HG02571 (cell line): ENCODE measurements around the gene ASB5.
A peak's percentile ranks its signal among the peaks of the same experiment; 100 is the strongest.
"Not testable (repeated sequence)": the region's sequence is repeated elsewhere in the genome, so short reads cannot be mapped to it uniquely, and the experiment has no call there.

Experiments used
- ATAC-seq: cut with Tn5 transposase; IDR thresholded peaks from one replicate; pipeline ENCODE4 v1.9.1; 2021; ENCODE audit warnings: mild to moderate bottlenecking, moderate library complexity; ENCODE audit not compliant: unreplicated experiment

ASB5 gene, protein sequence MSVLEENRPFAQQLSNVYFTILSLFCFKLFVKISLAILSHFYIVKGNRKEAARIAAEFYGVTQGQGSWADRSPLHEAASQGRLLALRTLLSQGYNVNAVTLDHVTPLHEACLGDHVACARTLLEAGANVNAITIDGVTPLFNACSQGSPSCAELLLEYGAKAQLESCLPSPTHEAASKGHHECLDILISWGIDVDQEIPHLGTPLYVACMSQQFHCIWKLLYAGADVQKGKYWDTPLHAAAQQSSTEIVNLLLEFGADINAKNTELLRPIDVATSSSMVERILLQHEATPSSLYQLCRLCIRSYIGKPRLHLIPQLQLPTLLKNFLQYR

DNA sequence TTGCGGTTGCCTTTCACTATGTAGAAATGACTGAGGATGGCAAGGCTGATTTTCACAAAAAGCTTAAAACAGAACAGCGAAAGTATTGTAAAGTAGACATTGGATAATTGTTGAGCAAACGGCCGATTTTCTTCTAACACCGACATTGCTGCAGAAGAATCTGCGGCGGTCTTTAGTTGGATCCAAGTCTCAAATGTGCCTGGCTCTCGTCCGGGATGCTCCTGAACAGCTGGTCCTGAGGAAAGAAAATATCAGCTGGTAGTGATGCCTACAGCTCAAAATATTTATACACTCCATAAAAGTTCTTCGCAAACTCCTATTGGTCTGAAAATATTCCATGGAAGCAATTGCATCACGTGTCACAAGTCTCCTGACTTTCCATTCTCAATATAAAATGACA is at the start of gene ASB5:
TSS of gene ASB5 (minus strand) at position 260 of the 400 bp plus-strand sequence. CDS start at position 146, 114 bp downstream.
- no peak for ATAC-seq

DNA sequence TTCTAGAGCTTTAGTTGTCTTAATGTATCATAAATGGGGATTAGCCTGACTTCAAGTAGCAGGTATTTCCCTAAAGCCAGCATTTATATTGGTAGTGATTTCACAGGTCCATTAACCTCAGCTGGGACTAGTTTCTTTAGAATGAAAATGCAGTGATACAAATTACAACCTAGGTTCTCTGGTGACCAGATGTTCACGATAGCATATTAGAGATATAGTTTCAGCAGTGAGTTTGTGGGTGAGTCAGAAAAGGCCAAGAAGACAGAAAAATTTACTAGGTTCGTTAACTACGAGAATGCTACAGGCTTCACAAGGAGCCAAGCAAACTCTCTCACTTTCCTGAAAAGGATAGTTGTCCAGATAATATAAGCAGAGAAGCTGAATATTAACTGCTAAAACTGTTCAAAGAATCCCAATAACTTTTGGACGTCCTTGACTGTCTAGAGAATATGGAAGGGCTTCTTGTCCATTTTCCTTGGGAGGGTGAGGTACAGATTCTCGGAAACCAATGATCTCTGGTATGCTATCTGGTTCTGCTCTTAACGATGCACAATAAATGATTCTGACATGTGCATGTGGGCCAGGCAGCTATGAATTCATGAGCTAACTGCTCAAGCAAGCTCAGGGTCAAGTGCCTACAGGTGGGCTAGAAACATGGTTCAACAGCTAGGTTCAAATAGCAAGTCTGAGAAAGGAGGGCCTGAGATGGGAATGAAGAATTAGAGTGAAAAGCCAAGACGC is 44.7 kb upstream of the ASB5 start:
- no peak for ATAC-seq

DNA sequence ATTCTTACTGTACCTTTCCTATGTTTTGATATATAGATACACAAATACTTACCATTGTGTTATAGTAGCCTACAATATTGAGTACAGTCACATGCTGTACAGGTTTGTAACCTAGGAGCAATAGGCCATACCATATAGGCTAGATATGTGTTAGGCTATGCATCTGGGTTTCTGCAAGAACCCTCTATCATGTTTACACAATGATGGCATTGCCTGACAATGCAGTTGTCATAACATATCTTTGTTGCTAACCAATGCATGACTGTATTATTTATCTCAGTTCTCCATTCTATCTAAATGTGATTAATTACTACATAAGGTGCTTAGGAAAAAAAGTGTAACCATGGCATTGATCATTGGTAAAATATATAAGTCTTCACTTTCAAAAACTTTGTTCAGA is 40.8 kb upstream of the ASB5 start:
- ATAC-seq: no peak

DNA sequence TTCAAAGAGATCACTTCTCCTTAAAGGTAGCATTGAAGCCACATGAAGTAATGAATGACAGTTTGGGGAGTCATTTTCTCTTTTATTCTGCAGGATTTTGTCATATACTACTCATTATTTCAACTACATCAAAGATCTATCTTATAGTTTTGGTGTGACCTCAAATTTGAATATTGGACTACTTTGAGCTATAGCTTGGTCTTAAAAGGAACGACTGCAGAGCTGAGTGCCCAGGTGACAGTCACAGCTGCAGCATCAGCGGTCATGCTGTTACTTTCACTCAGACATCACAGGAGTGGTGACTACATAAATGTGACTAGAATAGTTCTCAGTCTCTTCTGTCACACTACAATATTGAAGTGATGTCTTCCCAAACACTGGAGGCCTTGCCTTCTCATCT is 40.0 kb upstream of the ASB5 start:
- peak; percentile 100 for ATAC-seq

DNA sequence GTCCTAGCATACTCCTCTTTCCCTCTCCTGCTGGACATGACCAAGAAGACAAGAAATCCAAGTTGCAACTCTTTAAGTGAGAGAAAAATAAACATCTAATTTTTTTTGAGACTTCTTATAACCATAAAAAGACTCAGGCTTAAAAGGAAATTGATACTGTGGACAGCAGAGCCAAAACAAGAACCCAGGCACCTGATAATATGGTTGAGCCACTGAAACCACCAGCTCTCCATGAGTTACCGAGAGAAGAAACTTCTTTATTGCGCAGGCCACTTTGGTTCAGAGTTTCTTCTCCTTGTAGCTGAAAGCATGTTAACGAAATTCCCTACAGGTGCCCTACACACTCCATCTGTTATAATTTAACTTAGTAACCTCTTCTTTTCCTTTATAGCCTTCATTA is 39.4 kb upstream of the ASB5 start:
- ATAC-seq: peak; percentile 61

DNA sequence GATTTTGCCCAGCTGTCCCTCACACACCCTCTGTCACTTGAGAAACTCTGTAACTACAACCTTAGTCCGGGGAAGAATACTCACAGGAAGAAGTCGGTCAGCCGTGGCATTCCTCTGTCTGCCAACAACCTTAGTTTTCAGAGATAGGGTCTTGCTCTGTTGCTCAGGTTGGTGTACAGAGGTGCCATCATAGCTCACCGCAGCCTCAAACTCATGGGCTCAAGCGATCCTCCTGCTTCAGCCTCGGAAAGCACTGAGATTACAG is 38.6 kb upstream of the ASB5 start:
- ATAC-seq: no peak

DNA sequence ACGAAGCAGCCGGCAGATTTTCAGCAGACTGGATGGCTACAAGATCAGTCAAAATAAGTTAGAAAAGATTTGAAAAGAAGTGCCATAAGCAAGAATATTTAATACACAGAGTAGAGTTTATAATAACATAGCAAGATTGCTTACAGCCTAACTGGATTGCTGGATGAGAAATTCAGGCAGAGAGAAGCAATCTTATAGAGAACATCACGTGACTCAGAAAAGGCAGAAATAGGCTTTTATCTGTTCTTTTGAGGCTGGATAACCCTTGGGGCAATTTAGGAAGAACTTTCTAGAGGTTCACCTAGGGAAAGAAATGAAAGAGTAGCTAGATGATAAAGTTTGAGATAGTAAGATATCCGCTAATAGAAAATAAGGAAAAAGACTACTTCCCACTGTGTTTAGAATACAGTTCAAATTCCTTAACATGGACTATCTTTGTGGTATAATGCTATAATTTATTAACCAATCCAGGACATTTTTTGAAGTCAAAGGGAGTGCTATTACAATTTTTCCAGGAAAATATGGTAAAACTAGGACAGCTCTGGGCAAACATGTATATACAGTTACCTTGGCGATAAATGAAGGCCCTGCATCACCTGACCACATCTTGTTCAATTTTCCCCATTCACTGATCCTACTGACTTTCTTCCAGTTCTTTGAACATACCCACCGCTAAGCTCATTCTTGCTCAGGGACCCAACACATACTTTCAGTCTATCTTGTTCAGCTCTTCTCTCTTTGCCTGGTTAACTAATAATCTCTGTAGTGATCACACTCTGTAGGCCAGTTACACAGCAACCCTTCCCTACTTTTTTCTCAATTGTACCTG is 38.0 kb upstream of the ASB5 start:
- ATAC-seq: no peak

DNA sequence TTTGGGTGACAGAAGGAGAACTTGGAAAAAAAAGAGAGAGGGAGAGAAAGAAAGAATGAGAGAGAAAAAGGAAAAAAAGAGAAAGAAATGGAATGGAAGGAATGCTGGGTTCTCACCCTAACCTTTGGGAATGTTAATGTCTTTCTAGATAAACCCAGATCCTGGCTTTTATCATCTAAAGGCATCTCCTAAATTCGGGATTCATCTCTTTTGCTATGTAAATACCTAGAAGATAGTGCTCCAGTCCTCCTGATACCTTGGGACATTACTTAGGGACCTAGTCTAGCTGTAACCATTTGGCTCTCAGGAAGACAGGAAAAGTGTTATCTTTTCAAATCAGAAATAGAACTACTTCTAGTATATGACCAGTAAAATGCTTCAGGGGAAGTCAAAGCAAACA is 34.9 kb upstream of the ASB5 start:
- no peak for ATAC-seq

DNA sequence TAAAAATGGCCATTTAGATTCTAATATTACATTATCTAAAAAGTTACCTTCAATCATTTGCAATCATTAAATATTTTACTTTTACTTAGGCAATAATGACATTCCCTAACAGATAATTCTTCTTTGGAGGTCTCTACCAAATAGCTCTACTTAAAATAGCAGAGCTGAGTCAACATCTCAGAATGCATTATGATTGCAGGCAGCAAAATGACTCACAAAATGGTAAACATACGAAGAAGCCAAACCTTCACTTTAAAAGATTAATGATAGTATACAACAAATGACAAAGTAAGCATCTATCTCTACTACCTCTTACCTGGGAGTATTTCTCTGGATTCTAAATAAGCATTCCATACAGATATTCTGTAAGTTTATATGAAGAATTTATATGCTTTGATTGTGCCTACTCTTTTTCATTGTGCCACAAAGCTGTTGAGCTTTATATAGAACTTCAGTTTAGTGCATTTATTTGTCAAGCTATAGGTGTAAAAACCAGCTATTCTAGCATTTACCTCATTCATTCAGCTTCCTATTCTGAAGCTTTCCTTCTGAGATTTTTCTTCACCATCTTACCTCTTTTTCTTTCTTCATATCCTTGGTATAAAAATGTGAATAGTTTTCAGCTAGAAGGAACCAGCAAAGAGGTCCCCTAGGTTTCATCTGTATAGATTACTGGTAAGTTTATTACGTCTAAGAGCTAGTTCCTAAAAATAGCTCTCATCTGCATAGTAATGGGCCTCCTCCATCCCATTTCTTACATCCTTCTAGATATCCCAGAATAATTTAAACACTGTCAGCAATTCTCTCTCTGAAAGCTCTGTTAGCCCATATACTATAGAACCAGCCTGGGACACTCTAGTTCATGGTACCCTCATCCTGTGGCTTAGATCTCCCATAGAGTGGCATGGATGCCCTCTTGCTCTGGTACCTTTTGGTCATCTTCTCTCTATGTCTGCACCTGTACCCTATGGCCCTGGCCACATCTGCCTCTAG is 33.6 kb upstream of the ASB5 start:
- no peak for ATAC-seq

DNA sequence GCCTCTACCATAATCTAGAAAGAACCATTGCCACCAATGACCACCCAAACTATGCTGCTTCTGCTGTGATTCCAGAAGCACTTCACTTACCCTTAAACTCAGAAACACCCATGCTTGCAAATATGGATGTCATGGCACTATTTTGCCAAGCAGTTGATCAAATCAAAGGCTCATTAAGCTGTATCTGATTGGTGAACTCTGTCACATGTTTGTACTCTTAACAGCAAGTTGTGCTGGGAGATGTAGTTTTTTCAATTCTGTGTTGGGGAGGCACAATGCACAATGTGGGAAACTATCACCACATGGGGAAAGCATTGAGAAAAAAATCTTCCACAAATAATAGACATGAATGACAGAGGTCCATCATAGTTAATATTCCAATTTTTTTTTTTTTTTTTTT is 31.5 kb upstream of the ASB5 start:
- ATAC-seq: no peak

DNA sequence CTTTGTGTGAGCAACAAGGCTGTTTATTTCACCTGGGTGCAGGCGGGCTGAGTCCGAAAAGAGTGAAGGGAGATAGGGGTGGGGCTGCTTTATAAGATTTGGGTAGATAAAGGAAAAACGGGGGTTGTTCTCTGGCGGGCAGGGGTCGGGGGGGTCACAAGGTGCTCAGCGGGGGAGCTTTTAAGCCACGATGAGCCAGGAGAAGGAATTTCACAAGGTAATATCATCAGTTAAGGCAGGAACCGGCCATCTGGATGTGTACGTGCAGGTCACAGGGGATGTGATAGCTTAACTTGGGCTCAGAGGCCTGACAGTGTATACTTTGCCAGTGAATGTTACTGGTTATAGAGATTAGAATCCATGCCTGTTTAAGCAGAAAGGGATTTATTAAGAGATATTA is 31.0 kb upstream of the ASB5 start:
- ATAC-seq: no peak

DNA sequence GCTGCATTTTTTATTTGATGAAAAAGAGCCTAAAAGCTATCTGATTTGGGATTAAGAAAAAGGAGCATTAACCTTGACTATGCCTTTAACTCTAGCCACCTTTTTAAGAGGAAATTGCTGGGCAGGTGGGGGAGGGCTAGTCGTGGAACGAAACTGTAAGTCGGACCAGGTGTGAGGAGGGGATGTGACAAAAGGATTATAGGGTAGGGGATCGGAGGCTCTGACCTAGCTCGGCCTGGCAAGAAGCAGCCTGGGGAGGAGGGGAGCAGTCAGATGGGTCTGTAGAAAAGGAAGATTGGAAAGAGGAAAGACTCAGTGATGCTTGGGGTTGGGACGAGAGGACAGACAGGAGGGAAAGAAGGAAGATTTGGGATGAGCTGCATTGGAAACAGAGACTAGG is 29.6 kb upstream of the ASB5 start:
- no peak for ATAC-seq

DNA sequence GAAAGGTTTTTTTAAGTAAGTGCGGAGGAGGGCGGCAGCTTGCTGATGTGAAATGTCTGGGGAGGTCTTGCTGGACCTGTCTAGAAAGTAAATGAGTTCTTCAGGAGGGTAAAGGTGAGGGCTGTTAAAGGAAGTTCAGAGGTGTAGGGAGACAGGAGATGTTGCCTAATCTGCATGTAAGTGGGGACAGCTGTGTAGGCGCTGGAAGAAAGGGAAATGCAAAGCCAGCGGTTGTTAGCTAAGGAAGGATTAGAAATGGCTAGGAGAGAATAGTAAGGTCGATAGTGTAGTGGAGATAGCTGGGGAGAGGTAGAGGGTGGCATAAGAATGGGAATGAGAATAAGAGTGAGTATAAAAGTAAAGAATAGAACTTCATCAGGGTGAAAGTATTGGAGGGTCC is 26.9 kb upstream of the ASB5 start:
- ATAC-seq: not testable (repeated sequence)

DNA sequence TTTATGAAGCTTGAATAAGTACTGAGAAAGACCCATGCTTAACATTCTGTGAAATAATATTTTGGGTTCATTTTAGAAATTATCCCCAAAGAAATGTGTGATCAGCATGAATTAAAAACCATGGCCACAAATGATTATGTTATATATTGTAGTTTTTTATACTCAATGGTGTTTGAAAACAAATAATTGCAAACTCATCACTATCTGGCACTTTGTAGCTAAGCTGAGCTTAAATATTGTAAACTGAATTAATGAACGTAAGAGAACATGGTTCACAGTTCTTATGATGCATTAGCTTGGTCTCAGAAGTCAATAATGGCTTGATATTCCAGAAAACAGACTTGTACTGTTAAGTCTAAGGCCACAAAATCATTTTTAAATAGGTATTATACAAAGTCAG is 24.6 kb upstream of the ASB5 start:
- ATAC-seq: no peak

DNA sequence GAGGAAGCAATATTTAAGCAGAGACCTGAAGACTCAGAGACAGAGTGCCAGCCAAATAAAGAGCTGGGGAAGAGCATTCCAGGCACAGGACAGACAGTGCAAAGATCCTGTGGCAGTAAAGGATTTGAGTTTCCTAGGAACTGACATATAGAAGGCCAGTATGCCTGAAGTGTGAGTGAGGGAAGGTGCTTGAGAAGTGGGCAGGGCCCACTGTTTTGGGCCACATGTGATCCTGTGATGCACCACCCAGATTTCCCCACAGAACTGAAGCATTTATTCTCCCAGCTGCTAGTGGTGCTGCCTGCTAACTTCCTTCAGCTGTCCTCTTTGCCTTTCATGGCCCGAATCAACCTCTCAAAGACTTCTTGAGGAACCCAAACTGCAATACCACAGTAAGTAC is 23.9 kb upstream of the ASB5 start:
- ATAC-seq: no peak

DNA sequence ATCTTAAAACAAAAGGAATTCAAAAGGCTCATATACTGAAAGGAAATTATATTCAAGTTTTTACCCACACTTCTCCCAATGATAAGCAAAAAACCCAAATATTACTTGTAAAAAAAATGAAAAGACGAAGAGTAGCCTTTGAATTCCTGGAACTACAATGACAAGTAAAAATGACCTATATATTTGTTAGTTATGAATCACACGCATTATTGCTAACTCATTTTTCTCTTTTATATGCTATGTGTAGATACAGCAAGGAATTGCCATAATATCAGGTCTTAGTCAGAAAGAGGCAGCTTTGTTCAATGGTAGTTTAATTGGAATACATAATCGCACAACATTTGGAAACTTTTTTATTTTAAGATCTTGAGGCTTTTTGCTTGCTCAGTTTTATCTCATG is 22.7 kb upstream of the ASB5 start:
- no peak for ATAC-seq

DNA sequence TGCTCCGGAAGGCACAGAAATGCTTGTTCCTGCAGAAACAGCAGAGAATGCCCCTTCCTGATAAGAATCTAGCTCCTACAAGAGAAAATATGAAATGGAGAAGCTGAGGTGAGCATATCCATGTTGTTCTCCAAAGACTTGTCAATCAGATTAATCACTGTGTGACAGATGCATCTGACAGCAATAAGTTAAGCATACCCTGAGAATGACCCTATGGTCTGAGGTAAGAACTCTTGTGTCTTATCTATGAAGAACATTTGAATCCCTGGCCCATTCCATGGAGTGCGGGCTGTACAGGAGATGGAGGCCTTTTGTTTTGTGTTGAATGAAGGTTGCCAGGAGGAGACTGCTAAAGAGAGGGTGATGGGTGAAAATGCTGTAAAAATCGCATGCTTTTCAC is 21.5 kb upstream of the ASB5 start:
- ATAC-seq: no peak

DNA sequence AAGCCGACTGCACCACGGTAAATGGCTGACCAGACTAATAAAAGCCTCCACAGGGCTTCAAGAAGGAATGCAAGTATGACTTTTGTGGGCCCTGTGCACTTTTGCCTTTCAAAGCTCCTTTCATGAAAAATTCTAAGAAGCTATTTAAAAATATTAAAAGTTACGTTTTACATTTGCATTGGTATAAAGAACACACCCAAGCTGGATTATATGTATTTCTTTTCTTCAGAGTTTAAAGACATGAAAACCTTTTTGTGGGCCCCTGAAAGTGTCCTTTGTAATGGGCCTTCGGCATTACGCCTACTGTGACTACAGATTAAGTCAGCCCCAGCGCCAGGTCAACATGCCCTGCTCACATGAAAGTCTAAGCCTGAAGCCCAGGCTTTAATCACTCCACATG is 20.5 kb upstream of the ASB5 start:
- ATAC-seq: no peak

DNA sequence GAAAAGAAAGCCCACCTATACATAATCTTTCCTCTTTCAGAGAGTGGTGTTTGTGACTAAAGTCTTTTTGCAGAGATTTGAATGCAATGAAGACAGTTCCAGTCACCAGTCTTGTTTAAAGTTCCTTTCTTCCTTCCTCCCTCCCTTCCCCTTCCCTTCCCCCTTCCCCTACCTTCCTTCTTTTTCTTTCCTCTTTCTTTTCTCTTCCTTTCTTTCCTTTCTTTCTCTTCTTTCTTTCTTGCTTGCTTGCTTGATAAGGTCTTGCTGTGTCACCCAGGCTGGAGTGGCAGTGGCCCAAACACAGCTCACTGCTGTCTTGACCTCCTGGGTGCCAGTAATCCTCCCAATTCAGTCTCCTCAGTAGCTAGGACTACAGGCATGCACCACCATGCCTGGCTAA is 19.0 kb upstream of the ASB5 start:
- ATAC-seq: no peak

DNA sequence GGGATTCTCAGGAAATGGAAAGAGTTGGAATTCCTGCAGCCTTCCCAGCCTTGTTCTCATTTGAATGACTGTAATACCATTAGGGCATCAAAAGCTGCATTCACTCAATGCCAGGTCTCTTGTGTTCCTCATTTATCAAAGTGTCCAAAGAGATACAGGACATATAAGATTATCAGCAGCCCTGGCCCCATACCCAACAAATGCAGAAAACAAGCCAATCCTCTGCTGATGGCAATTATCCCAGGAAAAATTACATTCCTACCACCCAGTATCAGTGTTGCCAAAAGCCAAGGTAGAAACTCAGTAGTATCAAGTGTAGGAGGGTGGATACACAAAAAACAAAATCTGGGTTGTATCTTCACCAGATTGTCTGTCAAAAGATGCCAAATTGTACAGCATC is 18.5 kb upstream of the ASB5 start:
- ATAC-seq: no peak

DNA sequence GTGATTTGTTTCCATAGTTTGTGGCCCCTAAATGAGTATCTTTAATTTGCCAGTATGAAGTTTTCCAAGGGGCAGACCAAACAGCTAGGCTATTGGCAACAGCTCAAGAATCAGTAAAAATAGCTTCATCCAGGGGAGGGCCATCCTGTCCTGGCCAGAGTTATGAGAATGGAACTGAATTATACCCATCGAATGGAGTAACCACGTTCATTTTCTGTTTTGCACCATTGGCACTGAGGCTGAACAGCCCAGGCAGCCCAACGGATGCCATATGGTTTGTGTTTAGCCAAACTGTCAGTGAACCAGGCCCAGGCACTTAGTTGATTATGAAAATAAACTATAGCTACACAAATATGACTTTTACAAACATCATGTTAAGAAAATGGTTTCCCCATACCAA is 17.7 kb upstream of the ASB5 start:
- no peak for ATAC-seq
